ENCODE data around the gene FADS2. TPM values are rescaled to one million over a fixed set of nuclear protein-coding genes. Genes with fewer than 3 reads are reported as not detected.
A peak's percentile ranks its signal among the peaks of the same experiment; 100 is the strongest.

FADS2 gene
- total RNA-seq, 1 experiment from 2014 or later = 246 TPM

- peaks cover 80% of the 10 kb centered on the region for H3K79me2 ChIP-seq (ENCODE audit: low read length)
- peak overlapping the region; percentile 88 for H3K4me3 ChIP-seq (ENCODE audit: low read length)
- peaks cover 21% of the 10 kb centered on the region for H3K4me1 ChIP-seq (ENCODE audit: insufficient read depth, low read length)
- H3K9ac ChIP-seq (ENCODE audit: low read length) = no peak overlapping the region
- H4K20me1 ChIP-seq (ENCODE audit: low read length) = peaks cover 39% of the 10 kb centered on the region; the same call in 1 of the 2 replicates
- H2AFZ ChIP-seq (ENCODE audit: low read length) = no peak overlapping the region
- no peak for DNase-seq
- POLR2A ChIA-PET (ENCODE audit: unreplicated experiment) = no interaction called here
- no peaks in the 10 kb centered on the region for H3K36me3 ChIP-seq (ENCODE audit: low read depth, low read length)
- H3F3A ChIP-seq (ENCODE audit: low read length, unreplicated experiment) = no peaks in the 10 kb centered on the region
- BruUV-seq (replicated peaks) = no TSS peak
- no peak overlapping the region for H3K27ac ChIP-seq (ENCODE audit: low read length)
- no peak for ATAC-seq
- CTCF ChIA-PET = no interaction called here
- no peak for TF ChIP-seq CTCF (conservative IDR thresholded peaks at IDR 0.05; ENCODE audit: low read depth, low read length)
- TF ChIP-seq EZH2 (IDR thresholded peaks at IDR 0.05; ENCODE audit: low read length, unreplicated experiment) = no peak
- no peak for TF ChIP-seq EZH2phosphoT487 (IDR thresholded peaks at IDR 0.05; ENCODE audit: borderline replicate concordance, low read length)
- H3K9me2 ChIP-seq (replicated peaks; ENCODE audit: low read length) = no peaks in the 10 kb centered on the region
- intact Hi-C loops (cut with micrococcal nuclease) = no loop called here
- no peaks in the 10 kb centered on the region for H3K9me3 ChIP-seq (ENCODE audit: low read length)
- H3K4me2 ChIP-seq (ENCODE audit: low read length) = peak overlapping the region; percentile 90
- no peaks in the 10 kb centered on the region for H3K27me3 ChIP-seq (ENCODE audit: low read length)
Measured at GRCh38 chr11:61830237-61831105, 2.4 kb downstream of the FADS2 start.

- Histone ChIP-seq H3K36me3 (ENCODE audit: low read depth, low read length) (no peaks in the 10 kb centered on the region), H3K79me2 (ENCODE audit: low read length) (peaks cover 78% of the 10 kb centered on the region), H3K4me2 (ENCODE audit: low read length) (no peak overlapping the region), H3K9ac (ENCODE audit: low read length) (no peak overlapping the region), H2AFZ (ENCODE audit: low read length) (no peak overlapping the region), H3F3A (ENCODE audit: low read length, unreplicated experiment) (no peaks in the 10 kb centered on the region), H4K20me1 (ENCODE audit: low read length) (peaks cover 39% of the 10 kb centered on the region; the same call in 1 of the 2 replicates), H3K9me2 (replicated peaks; ENCODE audit: low read length) (no peaks in the 10 kb centered on the region), H3K4me3 (ENCODE audit: low read length) (no peak overlapping the region), H3K4me1 (ENCODE audit: insufficient read depth, low read length) (peaks cover 15% of the 10 kb centered on the region), H3K9me3 (ENCODE audit: low read length) (no peaks in the 10 kb centered on the region), H3K27ac (ENCODE audit: low read length) (no peak overlapping the region), H3K27me3 (ENCODE audit: low read length) (no peaks in the 10 kb centered on the region)
- CTCF ChIA-PET = no interaction called here
- intact Hi-C loops (cut with micrococcal nuclease) = no loop called here
- TF ChIP-seq EZH2phosphoT487 (IDR thresholded peaks at IDR 0.05; ENCODE audit: borderline replicate concordance, low read length) (no peak), CTCF (conservative IDR thresholded peaks at IDR 0.05; ENCODE audit: low read depth, low read length) (no peak), EZH2 (IDR thresholded peaks at IDR 0.05; ENCODE audit: low read length, unreplicated experiment) (no peak)
- no TSS peak for BruUV-seq (replicated peaks)
- no peak for ATAC-seq
- DNase-seq = no peak
- POLR2A ChIA-PET (ENCODE audit: unreplicated experiment) = no interaction called here
Measured at GRCh38 chr11:61832207-61832606, 4.1 kb downstream of the FADS2 start.

- H3F3A ChIP-seq (ENCODE audit: low read length, unreplicated experiment) = no peaks in the 10 kb centered on the region
- intact Hi-C loops (cut with micrococcal nuclease) = no loop called here
- H3K9ac ChIP-seq (ENCODE audit: low read length) = no peak overlapping the region
- no peak overlapping the region for H2AFZ ChIP-seq (ENCODE audit: low read length)
- no peak for ATAC-seq
- DNase-seq = no peak
- ChIA-PET CTCF (no interaction called here), POLR2A (ENCODE audit: unreplicated experiment) (no interaction called here)
- peaks cover 3% of the 10 kb centered on the region; the same call in 1 of the 2 replicates for H3K36me3 ChIP-seq (ENCODE audit: low read depth, low read length)
- H3K79me2 ChIP-seq (ENCODE audit: low read length) = peaks cover 77% of the 10 kb centered on the region
- H3K4me1 ChIP-seq (ENCODE audit: insufficient read depth, low read length) = peaks cover 14% of the 10 kb centered on the region
- no peak overlapping the region for H3K4me3 ChIP-seq (ENCODE audit: low read length)
- no peaks in the 10 kb centered on the region for H3K9me3 ChIP-seq (ENCODE audit: low read length)
- no peak for TF ChIP-seq EZH2phosphoT487 (IDR thresholded peaks at IDR 0.05; ENCODE audit: borderline replicate concordance, low read length)
- no peak for TF ChIP-seq CTCF (conservative IDR thresholded peaks at IDR 0.05; ENCODE audit: low read depth, low read length)
- no peak for TF ChIP-seq EZH2 (IDR thresholded peaks at IDR 0.05; ENCODE audit: low read length, unreplicated experiment)
- H3K4me2 ChIP-seq (ENCODE audit: low read length) = no peak overlapping the region
- peaks cover 39% of the 10 kb centered on the region; the same call in 1 of the 2 replicates for H4K20me1 ChIP-seq (ENCODE audit: low read length)
- H3K27me3 ChIP-seq (ENCODE audit: low read length) = no peaks in the 10 kb centered on the region
- no peaks in the 10 kb centered on the region for H3K9me2 ChIP-seq (replicated peaks; ENCODE audit: low read length)
- BruUV-seq (replicated peaks) = no TSS peak
- no peak overlapping the region for H3K27ac ChIP-seq (ENCODE audit: low read length)
Measured at GRCh38 chr11:61832754-61833153, 4.7 kb downstream of the FADS2 start.
